ENCODE data around the gene RAD21L1. TPM values are rescaled to one million over a fixed set of nuclear protein-coding genes. Genes with fewer than 3 reads are reported as not detected.

Gene RAD21L1
- polyA plus RNA-seq, 1 donor from 2014 or later: not detected

DNA sequence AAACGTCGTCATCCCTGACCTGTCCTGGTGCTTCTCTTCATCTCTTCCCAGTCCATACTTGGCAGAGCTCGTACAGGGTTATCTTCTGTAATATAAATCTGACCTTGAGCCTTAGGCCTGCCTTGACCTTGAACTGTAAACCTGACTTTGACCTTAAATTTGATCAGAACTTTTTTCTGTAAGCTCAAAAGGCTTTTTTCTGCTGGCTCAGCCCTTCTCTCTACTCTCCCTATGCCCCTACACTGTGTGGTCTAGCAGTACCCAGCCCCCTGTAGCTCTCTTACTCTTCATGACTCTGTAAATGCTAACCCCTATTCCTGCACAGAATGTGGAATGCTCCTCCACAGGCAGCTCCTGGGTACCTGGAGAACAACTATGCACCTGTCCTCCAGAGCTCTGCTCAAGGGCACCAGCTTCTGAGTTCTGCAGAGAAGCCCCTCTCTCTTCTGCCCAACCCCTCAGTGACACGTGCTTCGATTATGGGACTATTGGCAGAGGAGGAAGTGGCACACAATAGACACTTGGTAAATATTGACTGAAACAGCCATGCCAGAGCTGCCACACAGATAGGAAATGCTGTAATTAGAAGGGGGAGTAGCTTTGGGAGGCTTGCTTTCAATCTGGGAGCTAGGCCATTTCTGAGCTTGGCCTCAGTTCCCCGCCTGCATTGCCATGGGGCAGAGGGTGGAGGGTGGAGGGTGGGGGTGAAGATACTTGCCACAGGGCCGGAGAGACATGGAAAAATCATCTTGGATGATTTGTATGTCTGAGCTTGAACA, 55.6 kb downstream of the RAD21L1 start:
- Mint-ChIP-seq H3K4me1 (peaks cover 0 to 3% (median 0%) of the 10 kb centered on the region in 3 donors), H3K36me3 (peaks cover 2% of the 10 kb centered on the region), H3K4me3 (no peak overlapping the region), H3K27ac (peak overlapping the region in 1 of 3 donors; percentile 55), H3K9me3 (no peaks in the 10 kb centered on the region), H3K27me3 (peaks cover 1% of the 10 kb centered on the region)

DNA sequence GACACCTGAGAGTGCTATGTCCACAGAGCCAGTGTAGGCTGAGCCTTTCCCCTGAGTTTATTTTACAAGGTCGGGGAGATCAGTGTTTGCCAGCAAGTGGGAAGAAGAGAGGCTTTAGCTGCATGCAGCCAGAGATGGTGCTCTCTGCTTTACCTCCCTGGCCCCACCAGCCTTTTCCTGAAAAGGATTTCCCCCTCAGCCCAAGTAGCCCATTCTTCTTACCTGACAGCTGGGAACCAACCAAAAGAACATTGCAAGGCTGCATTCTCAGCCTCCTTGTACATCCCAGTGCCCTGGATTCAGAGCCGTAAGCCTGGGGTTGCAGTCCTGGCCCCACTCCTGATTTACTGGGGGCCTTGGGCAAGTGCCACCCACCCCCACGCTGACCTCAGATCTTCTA, 57.1 kb downstream of the RAD21L1 start:
- no peak overlapping the region for H3K27ac Mint-ChIP-seq
- H3K9me3 Mint-ChIP-seq: no peaks in the 10 kb centered on the region
- H3K4me1 Mint-ChIP-seq: peaks cover 0 to 3% (median 0%) of the 10 kb centered on the region in 3 donors
- no peak overlapping the region for H3K4me3 Mint-ChIP-seq
- peaks cover 1% of the 10 kb centered on the region for H3K27me3 Mint-ChIP-seq
- H3K36me3 Mint-ChIP-seq: peaks cover 2% of the 10 kb centered on the region

DNA sequence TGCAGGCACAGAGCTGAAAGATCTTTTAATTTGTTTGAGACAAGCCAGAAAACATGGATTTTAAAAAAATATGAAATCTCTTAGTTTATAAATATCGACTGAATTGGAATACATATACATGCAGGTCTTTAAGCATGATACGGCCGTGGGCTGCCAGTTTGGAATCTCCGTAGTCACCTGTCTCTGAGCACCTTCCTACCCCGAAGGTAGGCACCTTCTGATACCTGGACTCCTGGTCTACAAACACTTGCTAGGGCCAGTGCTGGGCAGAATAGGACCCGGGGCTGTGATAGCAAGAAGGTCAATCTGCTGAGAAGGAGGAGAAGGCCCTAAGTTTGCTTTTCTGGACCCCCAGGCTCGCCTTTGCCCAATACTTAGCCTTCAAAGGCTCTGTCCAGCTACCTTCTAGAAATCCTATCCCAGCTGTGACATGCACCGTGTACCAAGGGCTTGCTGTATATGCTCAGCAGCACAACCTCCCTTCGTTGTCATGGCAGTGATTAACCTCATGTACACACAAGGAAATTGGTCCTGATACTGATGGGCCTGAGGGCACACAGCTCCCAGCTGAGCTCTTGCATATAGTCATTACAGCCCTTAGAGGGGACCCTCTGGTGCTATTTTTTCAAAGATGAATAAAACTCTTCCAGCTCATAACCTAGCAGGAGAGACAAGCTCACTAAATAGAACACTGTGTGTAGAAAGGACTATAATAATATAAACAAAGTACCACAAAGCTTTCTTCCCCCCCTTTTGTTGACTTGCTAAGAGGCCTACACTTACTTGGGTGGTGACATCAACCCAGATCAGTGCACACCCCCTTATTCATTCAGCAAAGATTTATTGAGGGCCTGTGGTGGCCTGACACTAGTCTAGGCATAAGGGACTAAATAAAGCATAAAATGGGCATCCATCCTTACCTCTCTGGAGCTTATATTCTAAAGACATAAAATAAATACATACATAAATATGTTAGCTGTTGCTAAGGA, 58.0 kb downstream of the RAD21L1 start:
- no peaks in the 10 kb centered on the region for H3K9me3 Mint-ChIP-seq
- peaks cover 1% of the 10 kb centered on the region for H3K27me3 Mint-ChIP-seq
- peaks cover 2% of the 10 kb centered on the region for H3K36me3 Mint-ChIP-seq
- H3K27ac Mint-ChIP-seq: no peak overlapping the region
- H3K4me3 Mint-ChIP-seq: no peak overlapping the region
- H3K4me1 Mint-ChIP-seq: peaks cover 0 to 3% (median 0%) of the 10 kb centered on the region in 3 donors

DNA sequence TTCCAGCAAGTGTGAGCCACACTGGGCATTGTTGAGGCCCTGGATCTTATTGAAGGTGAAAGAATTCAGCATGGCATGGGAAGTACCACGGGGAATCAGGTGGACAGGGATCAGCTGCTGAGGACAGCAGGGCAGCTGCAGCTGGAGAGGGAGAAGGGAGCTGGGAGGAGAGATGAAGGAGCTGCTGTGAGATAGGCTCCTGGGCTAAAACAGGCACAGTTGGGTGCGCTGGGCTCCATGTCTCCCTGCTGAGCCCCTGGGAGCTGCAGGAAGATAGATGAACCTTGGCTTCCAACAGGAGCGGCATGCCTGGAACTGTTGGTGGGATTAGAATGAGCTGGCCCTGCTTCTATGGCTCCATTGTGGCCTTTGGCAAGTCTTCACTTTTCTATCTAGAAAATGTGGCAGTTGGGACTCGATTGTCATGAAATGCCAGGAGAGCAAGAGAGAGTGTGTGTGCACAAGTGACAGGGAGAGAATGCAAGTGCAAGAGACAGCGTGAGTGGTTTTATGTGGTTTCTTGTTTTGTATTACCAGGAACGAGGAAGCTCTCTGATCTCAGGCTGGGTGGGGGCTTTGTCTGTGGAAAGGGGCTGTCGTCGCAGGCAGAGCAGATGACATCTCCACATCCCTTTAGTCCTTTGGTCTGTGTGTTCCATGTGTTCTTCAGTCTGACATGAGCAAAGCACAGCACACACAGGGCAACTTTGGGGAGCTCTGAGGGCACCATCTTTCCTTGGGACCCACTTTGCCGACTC, 60.6 kb downstream of the RAD21L1 start:
- Mint-ChIP-seq H3K27me3 (peaks cover 1% of the 10 kb centered on the region), H3K4me1 (no peaks in the 10 kb centered on the region), H3K36me3 (peaks cover 2% of the 10 kb centered on the region), H3K4me3 (peak overlapping the region in 1 of 4 donors; percentile 62), H3K9me3 (no peaks in the 10 kb centered on the region), H3K27ac (no peak overlapping the region)

DNA sequence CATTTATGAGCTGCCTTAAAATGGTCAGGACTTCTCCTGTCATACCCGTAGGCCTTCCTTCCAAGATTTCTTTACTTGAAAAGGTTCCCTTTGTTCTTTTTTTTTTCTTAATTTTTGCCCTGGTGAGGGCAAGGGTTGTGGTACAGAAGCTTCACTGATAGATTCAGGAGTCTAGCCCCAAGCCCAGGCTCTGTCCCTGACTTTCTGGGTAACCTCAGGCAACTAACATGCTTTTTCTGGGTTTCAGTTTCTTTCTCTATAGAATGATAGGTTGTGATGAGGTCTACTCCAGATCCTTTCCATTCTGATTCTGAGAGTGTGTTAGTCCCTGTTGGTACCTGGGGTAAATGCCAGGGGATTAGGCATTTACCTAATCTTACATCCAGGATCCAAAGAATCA, 61.5 kb downstream of the RAD21L1 start:
- H3K27ac Mint-ChIP-seq: no peak overlapping the region

DNA sequence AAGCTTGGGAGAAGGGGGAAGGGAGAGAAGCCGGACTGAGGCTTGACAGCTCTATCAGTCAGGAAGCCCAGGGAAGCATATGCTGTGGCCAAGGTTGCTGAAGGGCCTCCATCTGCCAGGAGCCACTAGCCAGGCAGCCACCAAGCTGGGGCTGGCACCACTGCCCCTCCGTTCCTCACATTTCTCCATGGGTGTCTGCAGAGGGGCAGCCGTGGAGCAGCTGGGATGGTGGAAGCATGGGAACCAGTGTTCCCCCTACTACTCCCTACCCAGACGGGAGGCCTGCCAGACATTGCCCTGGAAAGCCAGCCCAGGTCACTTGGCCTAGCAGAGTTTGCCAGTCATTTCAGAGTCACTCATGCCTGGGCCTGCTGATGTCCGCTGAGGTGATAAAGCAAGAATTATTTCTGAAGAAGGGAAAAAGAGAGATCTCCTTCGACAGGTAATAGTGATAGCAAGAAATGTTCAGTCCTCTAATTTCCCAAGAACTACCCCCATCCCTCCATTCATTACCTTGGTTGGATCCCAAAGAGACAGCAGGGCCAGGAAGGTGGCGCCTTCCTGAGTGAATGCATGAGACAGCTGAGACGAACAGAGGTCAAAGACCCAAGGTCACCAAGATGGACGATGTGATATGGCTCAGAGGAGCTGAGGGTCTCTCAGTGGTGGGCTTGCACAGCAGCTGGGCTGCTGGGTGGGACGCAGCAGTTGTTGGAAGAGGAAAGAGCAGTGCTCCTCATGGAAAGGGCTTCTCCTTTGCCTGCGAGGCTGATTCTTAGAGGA, 62.1 kb downstream of the RAD21L1 start:
- H3K9me3 Mint-ChIP-seq: no peaks in the 10 kb centered on the region
- H3K36me3 Mint-ChIP-seq: peaks cover 2% of the 10 kb centered on the region
- H3K4me1 Mint-ChIP-seq: no peaks in the 10 kb centered on the region
- peaks cover 1% of the 10 kb centered on the region for H3K27me3 Mint-ChIP-seq
- no peak overlapping the region for H3K4me3 Mint-ChIP-seq
- peak overlapping the region in 1 of 3 donors; percentile 40 for H3K27ac Mint-ChIP-seq

More for the DNA sequence above, 61.5 kb downstream of the RAD21L1 start:
- Mint-ChIP-seq H3K36me3 (peaks cover 2% of the 10 kb centered on the region), H3K9me3 (no peaks in the 10 kb centered on the region), H3K4me1 (no peaks in the 10 kb centered on the region), H3K27me3 (peaks cover 1% of the 10 kb centered on the region), H3K4me3 (no peak overlapping the region)

DNA sequence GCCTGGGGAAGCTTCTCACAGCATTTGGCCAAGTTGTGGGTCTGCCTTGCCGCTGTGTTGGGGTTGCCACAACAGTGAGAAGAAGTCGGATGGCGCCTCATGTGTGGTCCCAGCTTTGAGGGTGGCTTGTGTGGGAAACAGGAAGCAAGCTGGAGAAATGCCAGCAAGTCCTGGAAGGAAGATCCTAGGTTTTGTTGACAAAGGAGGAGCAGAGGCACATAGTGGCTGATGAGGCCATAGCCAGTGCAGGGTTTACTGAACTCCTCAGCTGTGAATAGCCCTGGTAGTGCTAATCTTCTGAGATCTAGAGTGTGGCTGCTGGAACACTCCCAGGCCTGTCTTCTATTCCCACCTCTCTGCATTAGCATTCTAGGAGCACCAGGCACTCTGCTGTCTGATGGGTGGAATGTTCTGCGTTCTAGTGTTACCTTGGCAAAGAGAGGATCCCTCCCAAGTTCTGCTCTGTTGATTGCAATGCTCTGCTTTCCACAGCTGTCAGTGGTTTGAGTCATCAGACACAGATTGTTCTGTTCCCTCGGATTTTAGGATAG, 65.4 kb downstream of the RAD21L1 start:
- no peaks in the 10 kb centered on the region for H3K9me3 Mint-ChIP-seq
- no peaks in the 10 kb centered on the region for H3K36me3 Mint-ChIP-seq
- H3K27me3 Mint-ChIP-seq: no peaks in the 10 kb centered on the region
- H3K27ac Mint-ChIP-seq: no peak overlapping the region
- H3K4me3 Mint-ChIP-seq: no peak overlapping the region
- H3K4me1 Mint-ChIP-seq: no peaks in the 10 kb centered on the region

DNA sequence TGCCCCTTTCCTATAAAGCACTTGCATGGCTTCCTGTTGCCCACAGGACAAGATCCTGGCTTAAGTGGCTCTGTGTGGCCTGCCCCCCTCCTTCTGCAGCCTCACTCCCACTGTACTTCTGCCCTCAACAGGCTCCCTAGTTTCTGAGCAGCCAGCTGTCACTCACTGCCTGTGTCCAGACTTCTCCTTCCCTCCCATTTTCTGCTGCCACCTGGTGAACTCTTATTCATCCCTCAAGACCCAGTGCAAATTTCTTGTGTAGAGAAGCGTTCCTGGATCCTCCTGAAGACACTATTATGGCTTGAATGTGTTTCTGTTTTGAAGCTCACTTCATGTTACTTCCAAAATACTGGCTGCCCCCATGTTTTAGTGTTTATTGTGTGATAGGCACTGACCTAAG, 66.8 kb downstream of the RAD21L1 start:
- Mint-ChIP-seq H3K9me3 (no peaks in the 10 kb centered on the region), H3K4me1 (no peaks in the 10 kb centered on the region), H3K27ac (no peak overlapping the region), H3K36me3 (no peaks in the 10 kb centered on the region), H3K4me3 (no peak overlapping the region), H3K27me3 (no peaks in the 10 kb centered on the region)

DNA sequence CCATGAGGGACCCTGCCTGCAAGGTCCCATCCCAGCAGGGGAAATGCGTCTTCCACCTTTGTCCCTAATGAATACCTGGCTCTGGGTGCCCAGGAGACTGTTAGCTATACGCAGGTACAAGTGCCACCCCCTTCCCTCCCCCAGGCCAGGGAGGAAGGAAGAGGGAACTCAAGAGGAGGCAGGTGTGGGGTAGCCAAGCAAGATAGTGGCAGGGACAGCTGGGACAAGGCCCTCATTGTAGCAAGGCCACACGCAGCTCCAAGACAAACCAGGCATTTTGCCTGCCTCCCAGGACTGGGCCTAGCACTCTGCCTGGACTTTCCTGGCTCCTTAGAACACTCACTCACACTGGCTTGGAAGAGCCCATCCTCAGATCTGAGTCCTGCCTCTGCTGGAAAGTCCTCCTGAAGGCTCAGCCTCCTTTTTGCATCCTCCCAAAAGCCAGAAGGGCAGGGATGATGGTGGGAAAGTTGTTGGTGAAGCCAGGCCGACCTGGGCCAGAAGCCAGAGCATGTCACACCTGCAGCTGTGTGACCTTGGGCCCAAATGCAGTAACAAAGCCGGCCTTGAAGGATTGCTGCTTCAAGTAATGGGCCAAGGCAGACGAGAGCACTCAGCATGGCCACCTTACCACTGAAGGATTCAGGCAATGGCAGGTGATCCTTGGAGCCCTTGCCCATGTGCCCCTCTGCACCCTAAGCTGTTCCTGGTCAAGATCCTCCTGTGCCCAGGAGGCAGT, 68.0 kb downstream of the RAD21L1 start:
- Mint-ChIP-seq H3K27me3 (no peaks in the 10 kb centered on the region), H3K27ac (no peak overlapping the region), H3K9me3 (no peaks in the 10 kb centered on the region), H3K4me3 (no peak overlapping the region), H3K36me3 (no peaks in the 10 kb centered on the region), H3K4me1 (no peaks in the 10 kb centered on the region)

DNA sequence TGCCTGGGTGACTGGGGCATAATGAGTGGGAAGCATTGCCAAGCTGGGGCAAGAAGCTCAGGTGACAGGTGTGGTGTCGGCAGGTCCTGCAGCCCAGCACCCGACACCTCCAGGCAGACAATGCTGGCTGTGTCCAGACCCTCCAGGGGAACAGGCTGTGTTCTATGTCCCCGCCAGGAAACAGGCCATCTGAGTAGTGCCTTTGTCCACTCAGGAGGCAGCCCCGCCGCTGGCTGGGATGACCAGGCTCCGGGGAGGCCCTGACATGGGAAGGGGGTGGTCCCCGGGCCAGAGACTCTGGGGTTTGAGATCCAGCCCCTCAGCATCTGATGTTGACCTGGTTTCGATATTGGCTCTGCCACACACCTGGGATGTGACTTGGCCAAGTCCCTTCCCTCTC, 68.7 kb downstream of the RAD21L1 start:
- no peaks in the 10 kb centered on the region for H3K27me3 Mint-ChIP-seq
- H3K9me3 Mint-ChIP-seq: no peaks in the 10 kb centered on the region
- no peaks in the 10 kb centered on the region for H3K4me1 Mint-ChIP-seq
- H3K4me3 Mint-ChIP-seq: no peak overlapping the region
- H3K27ac Mint-ChIP-seq: no peak overlapping the region
- no peaks in the 10 kb centered on the region for H3K36me3 Mint-ChIP-seq

DNA sequence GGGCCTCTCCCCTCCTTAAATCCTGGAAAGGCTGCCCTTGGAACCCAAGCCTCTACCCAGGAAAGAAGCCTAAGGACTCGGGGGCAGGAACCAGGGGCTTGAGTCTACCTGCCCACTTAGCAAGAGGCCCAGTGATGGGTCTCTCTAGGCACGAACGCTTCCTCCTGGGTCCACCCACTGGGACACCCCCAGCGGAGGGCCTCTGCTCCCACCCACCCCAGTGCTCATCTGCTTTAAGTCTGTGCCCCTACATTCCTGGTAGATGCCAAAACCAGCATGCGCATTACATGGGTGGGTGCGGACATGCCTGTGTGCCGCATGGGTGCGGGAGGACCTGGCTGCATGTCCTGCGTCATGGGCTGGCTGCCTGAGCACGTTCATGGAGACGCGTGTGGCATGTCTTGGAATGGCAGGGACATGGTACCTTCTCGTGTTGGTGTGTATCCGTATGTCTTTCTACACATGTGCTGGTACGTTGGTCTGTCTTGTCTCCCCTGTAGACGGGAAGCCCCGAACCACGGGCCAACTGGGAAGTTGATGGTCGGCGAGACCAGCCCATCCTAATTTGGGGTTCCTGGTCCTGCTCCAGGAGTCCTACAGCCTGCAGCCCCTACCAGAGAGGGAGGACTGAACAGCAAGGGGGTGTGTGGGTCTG, 69.6 kb downstream of the RAD21L1 start:
- Mint-ChIP-seq H3K4me3 (no peak overlapping the region), H3K27me3 (no peaks in the 10 kb centered on the region), H3K27ac (no peak overlapping the region), H3K9me3 (no peaks in the 10 kb centered on the region), H3K4me1 (no peaks in the 10 kb centered on the region), H3K36me3 (no peaks in the 10 kb centered on the region)

DNA sequence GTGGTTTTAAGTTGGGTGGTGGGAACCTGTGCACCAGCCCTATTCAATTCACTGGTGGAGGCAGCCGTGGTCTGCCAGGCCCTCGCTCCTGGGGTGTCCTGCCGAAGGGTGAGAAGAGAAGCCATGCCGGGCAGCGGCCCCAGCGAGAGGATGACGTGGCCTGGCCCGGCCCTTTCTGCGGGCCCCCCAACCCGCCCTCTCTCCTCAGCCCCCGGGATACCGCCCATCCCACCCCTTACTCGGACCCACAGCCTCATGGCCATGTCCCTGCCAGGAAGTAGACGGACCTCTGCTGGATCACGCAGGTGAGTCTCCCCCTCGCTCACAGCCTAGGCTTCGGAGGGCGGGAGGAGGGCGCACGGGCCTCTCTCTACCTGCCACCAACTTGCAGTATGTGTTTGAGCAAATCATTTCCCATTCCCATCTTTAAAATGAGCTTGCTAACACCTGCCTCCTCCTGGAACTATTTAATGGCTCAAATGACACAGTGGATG, 70.3 kb downstream of the RAD21L1 start:
- no peaks in the 10 kb centered on the region for H3K27me3 Mint-ChIP-seq
- H3K27ac Mint-ChIP-seq: no peak overlapping the region
- no peaks in the 10 kb centered on the region for H3K4me1 Mint-ChIP-seq
- H3K9me3 Mint-ChIP-seq: no peaks in the 10 kb centered on the region
- no peak overlapping the region for H3K4me3 Mint-ChIP-seq
- H3K36me3 Mint-ChIP-seq: no peaks in the 10 kb centered on the region

DNA sequence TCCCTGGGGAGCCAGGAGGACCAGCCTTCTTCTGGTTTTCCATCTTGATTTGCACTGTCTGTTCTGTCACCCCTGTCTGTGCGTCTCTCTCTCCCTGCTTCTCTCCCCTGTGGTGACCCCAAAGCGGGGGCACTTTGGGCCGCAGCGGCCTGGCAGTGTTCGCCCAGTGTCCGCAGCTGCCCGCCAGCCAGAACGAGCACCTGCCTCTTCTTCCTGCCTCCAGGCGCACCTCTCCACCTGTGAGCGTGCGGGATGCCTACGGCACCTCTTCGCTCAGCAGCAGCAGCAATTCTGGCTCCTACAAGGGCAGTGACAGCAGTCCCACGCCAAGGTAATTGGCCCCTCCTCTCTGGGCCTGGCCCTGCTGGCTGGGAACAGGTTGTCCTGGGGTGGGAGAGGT, 71.1 kb downstream of the RAD21L1 start:
- Mint-ChIP-seq H3K27ac (no peak overlapping the region), H3K4me1 (no peaks in the 10 kb centered on the region), H3K36me3 (no peaks in the 10 kb centered on the region), H3K27me3 (no peaks in the 10 kb centered on the region), H3K4me3 (no peak overlapping the region), H3K9me3 (no peaks in the 10 kb centered on the region)
